ENCODE data around the gene FNTB.

GRCh38 chr14:65106736-65107135, 120.0 kb downstream of the FNTB start:
- TF ChIP-seq, protein P1, sequence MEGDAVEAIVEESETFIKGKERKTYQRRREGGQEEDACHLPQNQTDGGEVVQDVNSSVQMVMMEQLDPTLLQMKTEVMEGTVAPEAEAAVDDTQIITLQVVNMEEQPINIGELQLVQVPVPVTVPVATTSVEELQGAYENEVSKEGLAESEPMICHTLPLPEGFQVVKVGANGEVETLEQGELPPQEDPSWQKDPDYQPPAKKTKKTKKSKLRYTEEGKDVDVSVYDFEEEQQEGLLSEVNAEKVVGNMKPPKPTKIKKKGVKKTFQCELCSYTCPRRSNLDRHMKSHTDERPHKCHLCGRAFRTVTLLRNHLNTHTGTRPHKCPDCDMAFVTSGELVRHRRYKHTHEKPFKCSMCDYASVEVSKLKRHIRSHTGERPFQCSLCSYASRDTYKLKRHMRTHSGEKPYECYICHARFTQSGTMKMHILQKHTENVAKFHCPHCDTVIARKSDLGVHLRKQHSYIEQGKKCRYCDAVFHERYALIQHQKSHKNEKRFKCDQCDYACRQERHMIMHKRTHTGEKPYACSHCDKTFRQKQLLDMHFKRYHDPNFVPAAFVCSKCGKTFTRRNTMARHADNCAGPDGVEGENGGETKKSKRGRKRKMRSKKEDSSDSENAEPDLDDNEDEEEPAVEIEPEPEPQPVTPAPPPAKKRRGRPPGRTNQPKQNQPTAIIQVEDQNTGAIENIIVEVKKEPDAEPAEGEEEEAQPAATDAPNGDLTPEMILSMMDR (conservative IDR thresholded peaks at IDR 0.05; ENCODE audit: low read depth, low read length): no peak
- no peak for TF ChIP-seq EZH2 (IDR thresholded peaks at IDR 0.05; ENCODE audit: low read length, unreplicated experiment)

Measured in PC-3 (cell line).